ENCODE data around the gene ACAD9. TPM values are rescaled to one million over a fixed set of nuclear protein-coding genes. Genes with fewer than 3 reads are reported as not detected.

The ACAD9 gene
- total and polyA plus RNA-seq, 10 of the 15 experiments (the other 5 are each of a cell fraction or from before 2014, with no cell fraction given) = 12.7 to 63.1 (median 43.7) TPM

DNA sequence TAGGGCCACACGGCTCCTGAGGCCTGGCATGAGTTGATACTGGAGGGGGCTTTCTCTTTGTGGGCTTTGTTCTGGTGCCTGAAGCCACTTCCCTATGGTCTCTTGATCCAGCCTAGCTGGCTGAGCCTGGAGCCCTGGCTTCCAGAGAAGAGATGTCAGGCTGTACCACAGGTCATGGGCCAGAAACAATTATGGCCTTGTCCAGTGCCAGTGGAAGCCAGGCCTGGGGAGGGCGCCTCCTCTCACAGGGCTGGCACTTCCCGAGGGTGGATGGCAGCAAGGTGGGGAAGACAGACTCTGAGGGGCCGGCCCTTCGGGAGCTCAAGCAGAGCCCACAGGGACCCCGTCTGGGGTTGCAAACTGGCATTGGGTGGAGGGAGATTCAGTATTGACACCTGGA, 34.9 kb upstream of the ACAD9 start:
- Histone ChIP-seq H3K9me3 (replicated peaks; ENCODE audit: control insufficient read depth, insufficient read depth, low read length) (no peaks in the 10 kb centered on the region), H3K4me1 (ENCODE audit: control insufficient read depth, insufficient read depth, low read length) (peaks cover 4% of the 10 kb centered on the region), H4K20me1 (ENCODE audit: control insufficient read depth, insufficient read depth) (no peaks in the 10 kb centered on the region), H3K27ac (ENCODE audit: control insufficient read depth, insufficient read depth) (no peak overlapping the region), H3K79me2 (ENCODE audit: control insufficient read depth, insufficient read depth, low read length) (no peaks in the 10 kb centered on the region), H3K4me3 (no peak overlapping the region), H3K9ac (ENCODE audit: control insufficient read depth, insufficient read depth, low read length) (no peak overlapping the region), H3K4me2 (ENCODE audit: control insufficient read depth, insufficient read depth) (no peak overlapping the region), H2AFZ (ENCODE audit: control insufficient read depth, low read depth, low read length) (no peak overlapping the region), H3K36me3 (ENCODE audit: control insufficient read depth in 2 of 2, insufficient read depth in 2 of 2, low read length in 1 of 2) (no peaks in the 10 kb centered on the region), H3K27me3 (replicated peaks in 1 of 2; ENCODE audit: control insufficient read depth in 2 of 2, insufficient read depth in 2 of 2, low read length in 1 of 2) (no peaks in the 10 kb centered on the region)
- FAIRE-seq (no peak), DNase-seq (ENCODE audit: low read depth, low spot score) (no peak), ATAC-seq (no peak)
- in situ Hi-C loops (cut with MboI) (no loop called here), intact Hi-C loops (cut with micrococcal nuclease; ENCODE audit: unreplicated experiment) (no loop called here)
- BruUV-seq (replicated peaks) = no TSS peak
- POLR2A ChIA-PET = no interaction called here
- WGBS (ENCODE audit: insufficient coverage, insufficient replicate concordance, low lambda C conversion rate, missing lambda C conversion rate) = 88% methylated on average over 6 of the region's 6 CpGs
- TF ChIP-seq, protein P1, sequence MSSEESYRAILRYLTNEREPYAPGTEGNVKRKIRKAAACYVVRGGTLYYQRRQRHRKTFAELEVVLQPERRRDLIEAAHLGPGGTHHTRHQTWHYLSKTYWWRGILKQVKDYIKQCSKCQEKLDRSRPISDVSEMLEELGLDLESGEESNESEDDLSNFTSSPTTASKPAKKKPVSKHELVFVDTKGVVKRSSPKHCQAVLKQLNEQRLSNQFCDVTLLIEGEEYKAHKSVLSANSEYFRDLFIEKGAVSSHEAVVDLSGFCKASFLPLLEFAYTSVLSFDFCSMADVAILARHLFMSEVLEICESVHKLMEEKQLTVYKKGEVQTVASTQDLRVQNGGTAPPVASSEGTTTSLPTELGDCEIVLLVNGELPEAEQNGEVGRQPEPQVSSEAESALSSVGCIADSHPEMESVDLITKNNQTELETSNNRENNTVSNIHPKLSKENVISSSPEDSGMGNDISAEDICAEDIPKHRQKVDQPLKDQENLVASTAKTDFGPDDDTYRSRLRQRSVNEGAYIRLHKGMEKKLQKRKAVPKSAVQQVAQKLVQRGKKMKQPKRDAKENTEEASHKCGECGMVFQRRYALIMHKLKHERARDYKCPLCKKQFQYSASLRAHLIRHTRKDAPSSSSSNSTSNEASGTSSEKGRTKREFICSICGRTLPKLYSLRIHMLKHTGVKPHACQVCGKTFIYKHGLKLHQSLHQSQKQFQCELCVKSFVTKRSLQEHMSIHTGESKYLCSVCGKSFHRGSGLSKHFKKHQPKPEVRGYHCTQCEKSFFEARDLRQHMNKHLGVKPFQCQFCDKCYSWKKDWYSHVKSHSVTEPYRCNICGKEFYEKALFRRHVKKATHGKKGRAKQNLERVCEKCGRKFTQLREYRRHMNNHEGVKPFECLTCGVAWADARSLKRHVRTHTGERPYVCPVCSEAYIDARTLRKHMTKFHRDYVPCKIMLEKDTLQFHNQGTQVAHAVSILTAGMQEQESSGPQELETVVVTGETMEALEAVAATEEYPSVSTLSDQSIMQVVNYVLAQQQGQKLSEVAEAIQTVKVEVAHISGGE (CRISPR knock-in tag; IDR thresholded peaks at IDR 0.05) = no peak
- TF ChIP-seq EP300 (IDR thresholded peaks at IDR 0.05; ENCODE audit: borderline replicate concordance in 1 of 2, control insufficient read depth in 1 of 2, low read depth in 2 of 2, low read length in 2 of 2) = no peak
- no peak for TF ChIP-seq SUPT20H (IDR thresholded peaks at IDR 0.05; ENCODE audit: borderline replicate concordance, control insufficient read depth, low read depth, low read length)
- no peak for TF ChIP-seq CBX5 (IDR thresholded peaks at IDR 0.05; ENCODE audit: low read depth)
- TF ChIP-seq, protein P2, sequence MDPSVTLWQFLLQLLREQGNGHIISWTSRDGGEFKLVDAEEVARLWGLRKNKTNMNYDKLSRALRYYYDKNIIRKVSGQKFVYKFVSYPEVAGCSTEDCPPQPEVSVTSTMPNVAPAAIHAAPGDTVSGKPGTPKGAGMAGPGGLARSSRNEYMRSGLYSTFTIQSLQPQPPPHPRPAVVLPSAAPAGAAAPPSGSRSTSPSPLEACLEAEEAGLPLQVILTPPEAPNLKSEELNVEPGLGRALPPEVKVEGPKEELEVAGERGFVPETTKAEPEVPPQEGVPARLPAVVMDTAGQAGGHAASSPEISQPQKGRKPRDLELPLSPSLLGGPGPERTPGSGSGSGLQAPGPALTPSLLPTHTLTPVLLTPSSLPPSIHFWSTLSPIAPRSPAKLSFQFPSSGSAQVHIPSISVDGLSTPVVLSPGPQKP (IDR thresholded peaks at IDR 0.05; ENCODE audit: low read depth, low read length) = no peak
- no peak for TF ChIP-seq ZNF207 (IDR thresholded peaks at IDR 0.05; ENCODE audit: borderline replicate concordance)
- SMC1A ChIA-PET (ENCODE audit: uncharacterized antibody, unreplicated experiment) = no interaction called here
- RAD21 ChIA-PET (ENCODE audit: unreplicated experiment) = no interaction called here
- CTCF ChIA-PET = interaction anchor here (1.7 to 3.4 kb wide), 2 partner anchors 25 to 163 kb away, joined by 4 to 26 read pairs; no protein-coding TSS in a partner anchor

All from GM12878 (cell line).